ENCODE data around the gene SPRYD3.
"Not testable (repeated sequence)": the region's sequence is repeated elsewhere in the genome, so short reads cannot be mapped to it uniquely, and the experiment has no call there.

Gene SPRYD3

DNA sequence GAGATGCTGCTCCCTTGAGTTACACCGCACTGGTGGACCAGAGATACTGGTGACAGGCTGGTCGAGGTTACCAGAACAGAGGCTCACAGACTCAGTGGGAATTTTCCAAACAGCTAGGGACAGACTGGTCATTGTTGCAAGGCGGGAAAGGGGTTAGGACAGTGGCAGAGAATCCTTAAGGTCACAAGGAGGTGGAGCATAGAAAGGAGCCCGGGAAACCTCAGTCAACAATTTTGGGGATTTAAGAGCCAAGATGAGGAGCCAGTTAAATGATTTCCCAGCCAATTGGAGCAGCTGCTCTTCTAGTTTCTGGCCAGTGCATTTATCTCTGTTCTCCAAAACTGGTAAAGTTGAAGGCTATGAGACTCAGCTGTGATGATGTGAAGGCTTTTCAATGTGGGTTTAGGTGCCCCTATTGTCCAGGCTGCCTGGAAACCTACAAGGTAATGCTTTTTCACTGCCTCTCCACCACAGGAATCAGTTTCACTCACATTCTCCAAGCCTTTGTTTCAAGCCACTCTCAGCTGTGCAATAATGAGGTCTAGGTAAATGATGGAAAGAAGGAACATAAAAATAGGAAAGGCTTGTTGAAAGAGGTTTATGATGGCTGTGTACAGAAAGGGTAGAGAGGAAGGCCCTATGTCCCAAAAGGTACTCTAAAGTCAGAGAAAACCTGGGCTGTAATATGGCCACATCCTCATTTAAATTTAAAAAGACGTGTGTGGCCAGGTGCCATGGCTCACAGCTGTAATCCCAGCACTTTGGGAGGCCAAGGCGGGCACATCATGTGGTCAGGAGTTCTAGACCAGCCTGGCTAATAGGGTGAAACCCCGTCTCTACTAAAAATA lies 36.4 kb downstream of the SPRYD3 start:
- no peak for DNase-seq (ENCODE audit: low read depth)
- TF ChIP-seq, protein P1, sequence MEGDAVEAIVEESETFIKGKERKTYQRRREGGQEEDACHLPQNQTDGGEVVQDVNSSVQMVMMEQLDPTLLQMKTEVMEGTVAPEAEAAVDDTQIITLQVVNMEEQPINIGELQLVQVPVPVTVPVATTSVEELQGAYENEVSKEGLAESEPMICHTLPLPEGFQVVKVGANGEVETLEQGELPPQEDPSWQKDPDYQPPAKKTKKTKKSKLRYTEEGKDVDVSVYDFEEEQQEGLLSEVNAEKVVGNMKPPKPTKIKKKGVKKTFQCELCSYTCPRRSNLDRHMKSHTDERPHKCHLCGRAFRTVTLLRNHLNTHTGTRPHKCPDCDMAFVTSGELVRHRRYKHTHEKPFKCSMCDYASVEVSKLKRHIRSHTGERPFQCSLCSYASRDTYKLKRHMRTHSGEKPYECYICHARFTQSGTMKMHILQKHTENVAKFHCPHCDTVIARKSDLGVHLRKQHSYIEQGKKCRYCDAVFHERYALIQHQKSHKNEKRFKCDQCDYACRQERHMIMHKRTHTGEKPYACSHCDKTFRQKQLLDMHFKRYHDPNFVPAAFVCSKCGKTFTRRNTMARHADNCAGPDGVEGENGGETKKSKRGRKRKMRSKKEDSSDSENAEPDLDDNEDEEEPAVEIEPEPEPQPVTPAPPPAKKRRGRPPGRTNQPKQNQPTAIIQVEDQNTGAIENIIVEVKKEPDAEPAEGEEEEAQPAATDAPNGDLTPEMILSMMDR (IDR thresholded peaks at IDR 0.05; ENCODE audit: control insufficient read depth, insufficient read depth, low read depth, low read length, missing control alignments): no peak

DNA sequence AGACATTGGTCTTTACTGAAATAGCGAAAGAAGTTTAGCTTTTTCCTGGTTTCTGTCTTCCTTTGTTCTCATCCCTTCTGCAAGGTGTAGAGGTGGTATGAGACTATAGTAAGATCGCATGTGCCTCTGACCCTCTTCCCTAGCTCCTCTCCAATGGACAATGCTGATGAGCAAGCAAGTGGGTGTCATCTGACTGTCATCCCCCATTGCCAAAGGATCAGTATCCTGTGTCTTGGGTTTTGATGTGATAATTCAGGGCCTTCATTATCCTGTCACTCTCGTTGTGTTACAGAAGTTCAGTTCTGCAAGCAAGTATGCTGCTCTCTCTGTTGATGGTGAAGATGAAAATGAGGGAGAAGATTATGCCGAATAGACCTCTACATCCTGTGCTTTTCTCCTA lies 39.3 kb downstream of the SPRYD3 start:
- H3K4me3 ChIP-seq (ENCODE audit: control insufficient read depth, low read depth, low read length): no peak overlapping the region
- TF ChIP-seq, protein P1 (IDR thresholded peaks at IDR 0.05; ENCODE audit: control insufficient read depth, insufficient read depth, low read depth, low read length, missing control alignments): no peak
- DNase-seq (ENCODE audit: low read depth): no peak

More for the DNA sequence above, 36.4 kb downstream of the SPRYD3 start:
- H3K4me3 ChIP-seq (ENCODE audit: control insufficient read depth, low read depth, low read length): no peak overlapping the region

DNA sequence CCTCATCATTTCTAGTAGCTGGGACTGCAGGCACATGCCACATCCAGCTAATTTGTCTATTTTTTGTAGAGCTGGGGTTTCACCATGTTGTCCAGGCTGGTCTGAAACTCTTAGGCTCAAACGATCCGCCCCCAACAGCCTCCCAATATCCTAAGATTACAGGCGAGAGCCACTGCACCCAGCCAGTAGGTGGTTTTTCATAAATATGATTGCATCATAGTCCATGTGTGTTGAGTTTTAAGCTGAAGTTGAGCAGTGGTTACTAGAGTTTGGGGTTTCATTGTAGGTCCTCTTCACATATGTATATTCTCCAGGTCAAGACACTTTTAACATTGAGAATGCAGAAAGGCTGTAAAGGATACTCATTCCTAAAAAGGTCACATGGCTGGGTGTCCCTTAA lies 42.4 kb downstream of the SPRYD3 start:
- H3K4me3 ChIP-seq (ENCODE audit: control insufficient read depth, low read depth, low read length): no peak overlapping the region
- DNase-seq (ENCODE audit: low read depth): no peak
- TF ChIP-seq, protein P1 (IDR thresholded peaks at IDR 0.05; ENCODE audit: control insufficient read depth, insufficient read depth, low read depth, low read length, missing control alignments): no peak

DNA sequence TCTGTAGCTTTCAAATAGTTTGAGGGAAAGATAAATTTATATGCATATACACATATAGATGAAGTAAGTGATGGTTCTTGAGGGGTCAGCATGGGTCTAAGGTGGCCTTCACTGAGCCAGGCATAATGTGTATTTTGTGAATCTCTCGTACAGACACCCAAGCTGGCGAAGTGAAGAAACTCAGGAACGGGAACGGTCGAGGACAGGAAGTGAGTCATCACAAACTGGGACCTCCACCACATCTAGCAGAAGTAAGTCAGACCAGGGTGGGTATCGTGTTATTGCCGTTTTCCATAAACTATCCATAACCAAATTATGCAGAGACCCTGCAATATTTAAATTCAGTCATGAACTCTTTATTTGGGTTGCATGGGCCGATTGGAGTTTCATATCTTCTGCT lies 44.7 kb downstream of the SPRYD3 start:
- DNase-seq (ENCODE audit: low read depth): no peak
- TF ChIP-seq, protein P1 (IDR thresholded peaks at IDR 0.05; ENCODE audit: control insufficient read depth, insufficient read depth, low read depth, low read length, missing control alignments): no peak
- H3K4me3 ChIP-seq (ENCODE audit: control insufficient read depth, low read depth, low read length): no peak overlapping the region

DNA sequence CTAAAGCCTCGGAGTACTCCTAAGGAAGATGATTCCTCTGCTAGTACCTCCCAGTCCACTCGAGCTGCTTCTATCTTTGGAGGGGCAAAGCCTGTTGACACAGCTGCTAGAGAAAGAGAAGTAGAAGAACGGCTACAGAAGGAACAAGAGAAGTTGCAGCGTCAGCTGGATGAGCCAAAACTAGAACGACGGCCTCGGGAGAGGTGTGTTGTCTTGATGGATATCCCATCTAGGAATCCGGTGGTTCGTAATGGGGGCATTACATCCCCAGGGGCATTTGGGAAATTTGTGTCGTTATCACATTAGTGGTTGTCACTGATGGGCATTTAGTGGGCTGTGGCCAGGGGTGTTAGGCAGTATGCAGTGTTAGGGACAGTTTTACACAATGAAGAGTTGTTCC lies 45.4 kb downstream of the SPRYD3 start:
- not testable (repeated sequence) for H3K4me3 ChIP-seq (ENCODE audit: control insufficient read depth, low read depth, low read length); DNase-seq (ENCODE audit: low read depth)

DNA sequence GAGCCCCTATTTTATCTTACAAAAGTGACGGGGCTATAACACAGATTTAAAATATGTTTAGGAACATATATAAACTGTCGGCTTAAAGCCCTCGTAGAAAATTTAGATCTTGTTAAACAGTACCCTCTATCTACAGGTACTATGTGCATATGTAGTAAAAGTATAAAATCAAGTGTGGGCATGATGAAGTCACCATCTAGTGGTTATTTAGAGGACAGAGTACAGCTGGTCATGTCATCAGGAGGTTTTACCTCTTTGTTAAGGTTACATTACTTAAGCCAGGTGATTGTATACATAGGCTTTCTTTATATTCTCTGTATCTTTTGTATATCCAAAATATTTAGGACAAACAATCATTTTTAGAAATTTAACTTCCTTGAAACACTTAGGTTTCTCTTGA lies 47.6 kb downstream of the SPRYD3 start:
- no peak overlapping the region for H3K4me3 ChIP-seq (ENCODE audit: control insufficient read depth, low read depth, low read length)
- DNase-seq (ENCODE audit: low read depth): no peak
- TF ChIP-seq, protein P1 (IDR thresholded peaks at IDR 0.05; ENCODE audit: control insufficient read depth, insufficient read depth, low read depth, low read length, missing control alignments): no peak

DNA sequence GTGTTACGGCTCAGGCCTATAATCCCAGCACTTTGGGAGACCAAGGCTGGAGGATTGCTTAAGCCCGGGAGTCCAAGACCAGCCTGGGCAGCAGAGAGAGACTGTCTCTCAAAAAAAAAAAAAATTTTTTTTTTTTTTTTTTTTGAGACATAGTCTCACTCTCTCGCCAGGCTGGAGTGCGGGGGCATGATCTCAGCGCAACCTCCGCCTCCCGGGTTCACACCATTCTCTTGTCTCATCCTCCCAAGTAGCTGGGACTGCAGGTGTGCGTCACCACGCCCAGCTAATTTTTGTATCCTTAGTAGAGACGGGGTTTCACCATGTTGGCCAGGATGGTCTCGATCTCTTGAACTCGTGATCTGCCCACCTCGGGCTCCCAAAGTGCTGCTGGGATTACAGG lies 52.2 kb downstream of the SPRYD3 start:
- not testable (repeated sequence) for DNase-seq (ENCODE audit: low read depth)

DNA sequence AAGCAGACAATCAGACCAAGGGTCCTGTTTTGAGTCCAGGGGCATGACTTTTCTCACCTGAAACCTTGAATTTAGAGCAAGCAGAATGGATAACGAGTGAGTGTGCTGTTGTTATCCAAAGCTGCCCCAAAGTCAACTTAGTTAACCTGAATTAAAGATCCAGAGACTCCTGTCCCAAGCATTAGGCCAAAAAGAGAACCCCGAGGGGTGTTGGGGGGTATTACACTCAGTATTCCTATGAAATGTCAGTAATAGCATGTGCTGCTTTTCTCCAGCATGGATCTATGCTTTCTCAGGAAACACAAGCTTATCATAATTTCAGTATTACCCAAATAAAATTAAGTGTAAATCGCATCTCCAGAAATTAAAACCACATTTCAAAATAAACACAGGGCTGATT lies 53.9 kb downstream of the SPRYD3 start:
- TF ChIP-seq, protein P1 (IDR thresholded peaks at IDR 0.05; ENCODE audit: control insufficient read depth, insufficient read depth, low read depth, low read length, missing control alignments): no peak
- DNase-seq (ENCODE audit: low read depth): no peak
- no peak overlapping the region for H3K4me3 ChIP-seq (ENCODE audit: control insufficient read depth, low read depth, low read length)

More for the DNA sequence above, 52.2 kb downstream of the SPRYD3 start:
- not testable (repeated sequence) for H3K4me3 ChIP-seq (ENCODE audit: control insufficient read depth, low read depth, low read length)

Data from AG09309 (cell line).